DND-41 (cell line): ENCODE data around the gene TMEM45A.

Experiments
- ATAC-seq: fragments of 200-7000 bp; cut with Tn5 transposase; 3 replicates; pipeline ENCODE4 v1.9.1; 2021; ENCODE audit warnings: low read depth; ENCODE audit not compliant: insufficient read depth
- DNase-seq: peaks from one replicate; pipeline ENCODE4 v3.0.0-alpha.2; 2020
- H2AFZ ChIP-seq: 2 replicates; pipeline ENCODE4 v1.6.0; 2012; ENCODE audit warnings: low read depth, low read length
- H3K27ac ChIP-seq: 2 replicates; pipeline ENCODE4 v1.5.1; 2012; ENCODE audit warnings: low read length, inconsistent platforms
- H3K27me3 ChIP-seq: fragments of 200-600 bp; sonication (generic); 2 replicates; pipeline ENCODE4 v1.6.0; 2012; ENCODE audit warnings: low read length, mild to moderate bottlenecking, inconsistent platforms; ENCODE audit not compliant: insufficient read depth, poor library complexity
- H3K36me3 ChIP-seq: 2 replicates; pipeline ENCODE4 v1.5.1; 2012; ENCODE audit warnings: low read length, inconsistent platforms; ENCODE audit not compliant: insufficient read depth
- H3K4me1 ChIP-seq: 2 replicates; pipeline ENCODE4 v1.5.1; 2012; ENCODE audit warnings: mild to moderate bottlenecking, low read length; ENCODE audit not compliant: insufficient read depth
- H3K4me2 ChIP-seq: 2 replicates; pipeline ENCODE4 v1.6.0; 2012; ENCODE audit warnings: mild to moderate bottlenecking, moderate library complexity, low read length, inconsistent platforms; ENCODE audit not compliant: insufficient read depth
- H3K4me3 ChIP-seq, 2 experiments: fragments of 200-600 bp in 1 of 2; shearing (Covaris generic) in 1 of 2; 2 replicates each; pipeline ENCODE4 v1.5.1; 2012 to 2016; ENCODE audit warnings: inconsistent platforms in 2 of 2, low read length in 2 of 2, mild to moderate bottlenecking in 2 of 2, low read depth in 1 of 2, moderate library complexity in 1 of 2
- H3K79me2 ChIP-seq: 2 replicates; pipeline ENCODE4 v1.6.0; 2012; ENCODE audit warnings: low read length, inconsistent platforms; ENCODE audit not compliant: insufficient read depth
- H3K9ac ChIP-seq: 2 replicates; pipeline ENCODE4 v1.6.0; 2012; ENCODE audit warnings: low read depth, mild to moderate bottlenecking, inconsistent platforms, low read length, moderate library complexity
- H3K9me3 ChIP-seq: 2 replicates; pipeline ENCODE4 v1.5.1; 2012; ENCODE audit warnings: low read length, moderate library complexity, mild to moderate bottlenecking, inconsistent platforms; ENCODE audit not compliant: insufficient read depth, severe bottlenecking
- H4K20me1 ChIP-seq: 2 replicates; pipeline ENCODE4 v1.6.0; 2012; ENCODE audit warnings: low read length; ENCODE audit not compliant: insufficient read depth
- EZH2 ChIP-seq: IDR thresholded peaks from 3 replicates; pipeline ENCODE4 v1.6.1; 2012; ENCODE audit warnings: borderline replicate concordance, low read depth, mild to moderate bottlenecking, moderate library complexity, low read length, inconsistent platforms; ENCODE audit not compliant: severe bottlenecking
- TF ChIP-seq, protein P1 (sequence below): IDR thresholded peaks from 2 replicates; pipeline ENCODE4 v1.5.1; 2012; ENCODE audit warnings: borderline replicate concordance, low read length, moderate library complexity, mild to moderate bottlenecking; ENCODE audit not compliant: poor library complexity, severe bottlenecking; ENCODE audit errors: extremely low read depth

Gene TMEM45A

DNA sequence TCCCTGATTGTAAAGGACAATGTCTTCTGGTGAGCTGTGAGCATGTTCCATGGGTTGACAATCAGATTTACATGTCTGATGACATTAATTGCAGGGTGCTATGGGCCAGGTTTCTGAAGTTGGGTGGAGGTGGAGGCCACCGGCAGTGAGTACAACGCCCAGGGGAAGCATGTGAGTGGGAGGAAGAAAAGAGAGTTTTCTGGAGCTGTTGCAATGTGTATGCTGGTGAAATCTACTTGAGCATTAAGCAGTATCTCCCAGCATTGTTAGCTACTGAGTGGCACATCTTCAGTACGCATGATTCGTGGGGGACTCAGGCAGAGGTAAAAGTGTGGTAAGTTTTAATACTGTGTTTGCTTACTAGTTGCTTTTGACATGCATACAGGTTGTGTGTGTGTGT, 26.6 kb downstream of the TMEM45A start:
- H2AFZ ChIP-seq, result no peak overlapping the region
- no peak overlapping the region for H3K4me3 ChIP-seq
- TF ChIP-seq, protein P1, sequence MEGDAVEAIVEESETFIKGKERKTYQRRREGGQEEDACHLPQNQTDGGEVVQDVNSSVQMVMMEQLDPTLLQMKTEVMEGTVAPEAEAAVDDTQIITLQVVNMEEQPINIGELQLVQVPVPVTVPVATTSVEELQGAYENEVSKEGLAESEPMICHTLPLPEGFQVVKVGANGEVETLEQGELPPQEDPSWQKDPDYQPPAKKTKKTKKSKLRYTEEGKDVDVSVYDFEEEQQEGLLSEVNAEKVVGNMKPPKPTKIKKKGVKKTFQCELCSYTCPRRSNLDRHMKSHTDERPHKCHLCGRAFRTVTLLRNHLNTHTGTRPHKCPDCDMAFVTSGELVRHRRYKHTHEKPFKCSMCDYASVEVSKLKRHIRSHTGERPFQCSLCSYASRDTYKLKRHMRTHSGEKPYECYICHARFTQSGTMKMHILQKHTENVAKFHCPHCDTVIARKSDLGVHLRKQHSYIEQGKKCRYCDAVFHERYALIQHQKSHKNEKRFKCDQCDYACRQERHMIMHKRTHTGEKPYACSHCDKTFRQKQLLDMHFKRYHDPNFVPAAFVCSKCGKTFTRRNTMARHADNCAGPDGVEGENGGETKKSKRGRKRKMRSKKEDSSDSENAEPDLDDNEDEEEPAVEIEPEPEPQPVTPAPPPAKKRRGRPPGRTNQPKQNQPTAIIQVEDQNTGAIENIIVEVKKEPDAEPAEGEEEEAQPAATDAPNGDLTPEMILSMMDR, result no peak
- no peak for TF ChIP-seq EZH2
- no peaks in the 10 kb centered on the region for H3K9me3 ChIP-seq
- H3K27ac ChIP-seq, result no peak overlapping the region
- no peak overlapping the region for H3K4me2 ChIP-seq
- H3K79me2 ChIP-seq, result no peaks in the 10 kb centered on the region
- H3K4me1 ChIP-seq, result no peaks in the 10 kb centered on the region
- no peaks in the 10 kb centered on the region for H3K36me3 ChIP-seq
- no peak for DNase-seq
- H4K20me1 ChIP-seq, result no peaks in the 10 kb centered on the region
- no peak overlapping the region for H3K9ac ChIP-seq
- no peak for ATAC-seq
- H3K27me3 ChIP-seq, result no peaks in the 10 kb centered on the region

DNA sequence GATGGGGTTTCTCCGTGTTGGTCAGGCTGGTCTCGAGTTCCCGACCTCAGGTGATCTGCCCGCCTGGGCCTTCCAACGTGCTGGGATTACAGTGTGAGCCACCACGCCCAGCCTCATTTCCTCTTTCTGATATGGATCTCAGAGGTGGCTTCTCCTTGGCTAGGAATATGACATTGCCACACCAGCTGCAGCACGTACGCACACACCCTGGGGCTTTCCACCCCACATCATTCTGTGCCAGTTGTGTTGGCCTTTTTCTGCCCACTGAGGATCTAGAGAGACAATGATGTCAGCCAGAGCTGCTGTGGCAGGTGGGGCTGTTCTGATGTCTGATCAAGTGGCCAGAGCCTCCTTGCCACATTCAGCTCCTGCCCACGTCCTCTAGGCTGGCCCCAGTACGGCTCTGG, 29.0 kb downstream of the TMEM45A start:
- no peak for TF ChIP-seq EZH2
- TF ChIP-seq, protein P1, result no peak
- no peak overlapping the region for H3K4me2 ChIP-seq
- no peaks in the 10 kb centered on the region for H3K9me3 ChIP-seq
- no peaks in the 10 kb centered on the region for H4K20me1 ChIP-seq
- H3K79me2 ChIP-seq, result no peaks in the 10 kb centered on the region
- no peaks in the 10 kb centered on the region for H3K27me3 ChIP-seq
- H3K4me1 ChIP-seq, result no peaks in the 10 kb centered on the region
- ATAC-seq (no peak), DNase-seq (no peak)
- H3K9ac ChIP-seq, result no peak overlapping the region
- no peak overlapping the region for H3K27ac ChIP-seq
- no peaks in the 10 kb centered on the region for H3K36me3 ChIP-seq
- no peak overlapping the region for H2AFZ ChIP-seq
- H3K4me3 ChIP-seq, result no peak overlapping the region

DNA sequence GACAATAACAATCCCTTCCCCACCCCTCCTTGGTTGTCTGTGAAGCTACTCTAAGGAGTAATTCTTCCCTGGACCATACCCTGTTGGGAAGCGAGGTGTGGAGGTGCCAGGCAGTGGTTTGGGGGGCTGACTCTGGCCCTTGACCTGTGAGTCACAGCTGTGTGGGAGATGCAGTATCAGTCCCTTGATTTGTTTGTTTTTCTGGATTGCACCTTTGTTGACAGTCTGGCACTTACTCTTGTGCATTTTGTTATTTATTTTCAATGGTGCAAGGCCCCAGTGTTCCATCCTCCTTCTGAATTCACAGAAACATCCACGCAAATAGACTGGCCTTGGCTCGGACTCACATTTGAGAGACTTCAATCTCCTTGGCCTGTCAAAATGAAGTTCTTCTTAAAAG, 29.7 kb downstream of the TMEM45A start:
- H3K9ac ChIP-seq, result no peak overlapping the region
- no peak for ATAC-seq
- no peaks in the 10 kb centered on the region for H3K27me3 ChIP-seq
- no peaks in the 10 kb centered on the region for H4K20me1 ChIP-seq
- no peaks in the 10 kb centered on the region for H3K36me3 ChIP-seq
- no peaks in the 10 kb centered on the region for H3K4me1 ChIP-seq
- DNase-seq, result no peak
- H3K4me3 ChIP-seq, result no peak overlapping the region
- no peaks in the 10 kb centered on the region for H3K9me3 ChIP-seq
- H3K79me2 ChIP-seq, result no peaks in the 10 kb centered on the region
- no peak overlapping the region for H3K27ac ChIP-seq
- H2AFZ ChIP-seq, result no peak overlapping the region
- TF ChIP-seq, protein P1, result no peak
- TF ChIP-seq EZH2, result no peak
- H3K4me2 ChIP-seq, result no peak overlapping the region
